ENCODE measurements around the gene IST1. TPM values are rescaled to one million over a fixed set of nuclear protein-coding genes. Genes with fewer than 3 reads are reported as not detected.

IST1 gene
- total RNA-seq, 2 donors from 2014 or later: 193 to 249 TPM

GRCh38 chr16:71927787-71928186, 32.5 kb downstream of the IST1 start:
- Histone ChIP-seq H3K27me3 (replicated peaks; ENCODE audit: insufficient read depth) (no peaks in the 10 kb centered on the region), H3K9me3 (no peaks in the 10 kb centered on the region), H3K27ac (peak overlapping the region in 1 of 2 donors; percentile 39), H3K4me1 (replicated peaks) (no peaks in the 10 kb centered on the region), H3K36me3 (no peaks in the 10 kb centered on the region), H3K4me3 (no peak overlapping the region)
- WGBS: 39% methylated on average over 5 of the region's 5 CpGs
- intact Hi-C loops (cut with DNase I): no loop called here
- DNase-seq (ENCODE audit: low spot score): no peak
- TF ChIP-seq CTCF (IDR thresholded peaks at IDR 0.05): no peak
- no peak for TF ChIP-seq POLR2A (IDR thresholded peaks at IDR 0.05)

GRCh38 chr16:71929048-71929447, 33.7 kb downstream of the IST1 start:
- 23% methylated on average over 3 of the region's 3 CpGs for WGBS
- Histone ChIP-seq H3K9me3 (no peaks in the 10 kb centered on the region), H3K4me3 (no peak overlapping the region), H3K36me3 (no peaks in the 10 kb centered on the region), H3K27me3 (replicated peaks; ENCODE audit: insufficient read depth) (no peaks in the 10 kb centered on the region), H3K4me1 (replicated peaks) (no peaks in the 10 kb centered on the region), H3K27ac (peak overlapping the region in 1 of 2 donors; percentile 7)
- no peak for DNase-seq (ENCODE audit: low spot score)
- TF ChIP-seq POLR2A (IDR thresholded peaks at IDR 0.05) (no peak), POLR2AphosphoS5 (IDR thresholded peaks at IDR 0.05) (peak; percentile 20), CTCF (IDR thresholded peaks at IDR 0.05) (no peak)
- intact Hi-C loops (cut with DNase I): no loop called here

- Histone ChIP-seq H3K9me3 (no peaks in the 10 kb centered on the region), H3K27ac (no peak overlapping the region), H3K4me1 (replicated peaks) (no peaks in the 10 kb centered on the region), H3K36me3 (no peaks in the 10 kb centered on the region), H3K4me3 (no peak overlapping the region), H3K27me3 (replicated peaks; ENCODE audit: insufficient read depth) (no peaks in the 10 kb centered on the region)
- WGBS: 75% methylated on average over 5 of the region's 5 CpGs
- no peak for TF ChIP-seq POLR2AphosphoS5 (IDR thresholded peaks at IDR 0.05)
- TF ChIP-seq CTCF (IDR thresholded peaks at IDR 0.05): no peak
- no peak for TF ChIP-seq POLR2A (IDR thresholded peaks at IDR 0.05)
- DNase-seq (ENCODE audit: low spot score): no peak
- intact Hi-C loops (cut with DNase I): no loop called here
These were observed 34.8 kb downstream of the IST1 start for GRCh38 chr16:71930013-71930563.

GRCh38 chr16:71931001-71931400, 35.7 kb downstream of the IST1 start:
- WGBS: 93% methylated on average over 2 of the region's 2 CpGs
- no peak for DNase-seq (ENCODE audit: low spot score)
- Histone ChIP-seq H3K27ac (no peak overlapping the region), H3K9me3 (no peaks in the 10 kb centered on the region), H3K27me3 (replicated peaks; ENCODE audit: insufficient read depth) (no peaks in the 10 kb centered on the region), H3K4me1 (replicated peaks) (no peaks in the 10 kb centered on the region), H3K4me3 (no peak overlapping the region), H3K36me3 (no peaks in the 10 kb centered on the region)
- intact Hi-C loops (cut with DNase I): no loop called here
- no peak for TF ChIP-seq POLR2A (IDR thresholded peaks at IDR 0.05)

GRCh38 chr16:71931599-71931998, 36.3 kb downstream of the IST1 start:
- no peak for TF ChIP-seq CTCF (IDR thresholded peaks at IDR 0.05)
- no peak for TF ChIP-seq POLR2A (IDR thresholded peaks at IDR 0.05)
- TF ChIP-seq POLR2AphosphoS5 (IDR thresholded peaks at IDR 0.05): no peak
- no peak overlapping the region for H3K27ac ChIP-seq
- H3K36me3 ChIP-seq: no peaks in the 10 kb centered on the region
- H3K9me3 ChIP-seq: no peaks in the 10 kb centered on the region
- H3K4me3 ChIP-seq: no peak overlapping the region
- no peaks in the 10 kb centered on the region for H3K4me1 ChIP-seq (replicated peaks)
- DNase-seq (ENCODE audit: low spot score): no peak
- intact Hi-C loops (cut with DNase I): no loop called here
- H3K27me3 ChIP-seq (replicated peaks; ENCODE audit: insufficient read depth): no peaks in the 10 kb centered on the region
- WGBS: 71% methylated on average over 6 of the region's 6 CpGs

Measured in prostate gland (tissue), 2 donors.